Sigmoid colon (tissue), 7 donors: ENCODE results near the gene COL17A1. TPM values are rescaled to one million over a fixed set of nuclear protein-coding genes. Genes with fewer than 3 reads are reported as not detected.

Experiments used
- DNase-seq: peaks from one replicate; pipeline ENCODE4 v3.0.0-alpha.2; 2019
- H3K27ac ChIP-seq, 4 donors: fragments of 200-600 bp; sonication (generic); one replicate each; pipeline ENCODE4 v1.5.1; 2016 to 2019; ENCODE audit warnings: mild to moderate bottlenecking in 1 of 4
- H3K27me3 ChIP-seq, 3 donors: fragments of 200-600 bp; sonication (generic); one replicate each; pipeline ENCODE4 v1.5.1; 2019; ENCODE audit warnings: mild to moderate bottlenecking in 1 of 3
- H3K36me3 ChIP-seq, 4 donors: fragments of 200-600 bp; sonication (generic); one replicate each; pipeline ENCODE4 v1.5.1; 2016 to 2019
- H3K4me1 ChIP-seq, 4 donors: fragments of 200-600 bp; sonication (generic); one replicate each; pipeline ENCODE4 v1.5.1; 2017 to 2019
- H3K4me3 ChIP-seq, 4 donors: fragments of 200-600 bp; sonication (generic); one replicate each; pipeline ENCODE4 v1.5.1; 2017 to 2019; ENCODE audit warnings: mild to moderate bottlenecking in 2 of 4, moderate library complexity in 1 of 4
- H3K9me3 ChIP-seq, 4 donors: fragments of 200-600 bp in 3 of 4; sonication (generic) in 3 of 4; one replicate each; pipeline versions ENCODE4 v1.5.1 to v1.6.1; 2013 to 2019
- EP300 ChIP-seq, 4 donors: sonication (generic); formaldehyde crosslinking; IDR thresholded peaks; one replicate each; pipeline ENCODE4 v1.6.1; 2017; ENCODE audit warnings: antibody characterized with exemption in 4 of 4
- POLR2A ChIP-seq, 2 donors: fragments of 450-650 bp; IDR thresholded peaks; one replicate each; pipeline ENCODE4 v1.6.1; 2016; ENCODE audit warnings: antibody characterized with exemption in 2 of 2, mild to moderate bottlenecking in 2 of 2, moderate library complexity in 2 of 2
- POLR2AphosphoS5 ChIP-seq, 4 donors: sonication (generic); formaldehyde crosslinking; IDR thresholded peaks; one replicate each; pipeline ENCODE4 v1.6.1; 2017; ENCODE audit warnings: antibody characterized with exemption in 4 of 4
- WGBS, 2 donors: extraction: QIAGEN DNeasy Blood & Tissue Kit; methylation state at CpG; one replicate each; pipeline ENCODE4 v1.1.7; 2013; 5-methylcytosine and 5-hydroxymethylcytosine counted together
- intact Hi-C: fragments of 100-400 bp; cut with DNase I; formaldehyde crosslinking; loops from one replicate; pipeline ENCODE4 v1.15.1; 2023
- polyA plus RNA-seq, 3 donors: library from polyadenylated mRNA; stranded (reverse); fragments of 200-250 nt; gene quantifications; one replicate each; pipeline ENCODE4 v1.2.3, GENCODE V29; 2013
- total RNA-seq, 4 donors: library from RNA; depleted of rRNA; stranded (reverse); fragments of >200 nt; gene quantifications; one replicate each; pipeline ENCODE4 v1.1.0, GENCODE V29; 2016
- TF ChIP-seq, protein P1 (sequence below), 4 experiments: fragments of 450-650 bp in 3 of 4; fragments of 200-600 bp in 1 of 4; IDR thresholded peaks; one replicate each; pipeline ENCODE4 v1.5.1; 2016 to 2019; ENCODE audit warnings: antibody characterized with exemption in 4 of 4, mild to moderate bottlenecking in 3 of 4, moderate library complexity in 2 of 4
- donor health status: healthy with polysubstance abuse.
- donor health status: Bipolar disorder and iron deficiency.
- donor health status: healthy.

The COL17A1 gene
- total and polyA plus RNA-seq, 7 donors = 18.7 to 67.4 (median 24.0) TPM; not detected in 4

DNA sequence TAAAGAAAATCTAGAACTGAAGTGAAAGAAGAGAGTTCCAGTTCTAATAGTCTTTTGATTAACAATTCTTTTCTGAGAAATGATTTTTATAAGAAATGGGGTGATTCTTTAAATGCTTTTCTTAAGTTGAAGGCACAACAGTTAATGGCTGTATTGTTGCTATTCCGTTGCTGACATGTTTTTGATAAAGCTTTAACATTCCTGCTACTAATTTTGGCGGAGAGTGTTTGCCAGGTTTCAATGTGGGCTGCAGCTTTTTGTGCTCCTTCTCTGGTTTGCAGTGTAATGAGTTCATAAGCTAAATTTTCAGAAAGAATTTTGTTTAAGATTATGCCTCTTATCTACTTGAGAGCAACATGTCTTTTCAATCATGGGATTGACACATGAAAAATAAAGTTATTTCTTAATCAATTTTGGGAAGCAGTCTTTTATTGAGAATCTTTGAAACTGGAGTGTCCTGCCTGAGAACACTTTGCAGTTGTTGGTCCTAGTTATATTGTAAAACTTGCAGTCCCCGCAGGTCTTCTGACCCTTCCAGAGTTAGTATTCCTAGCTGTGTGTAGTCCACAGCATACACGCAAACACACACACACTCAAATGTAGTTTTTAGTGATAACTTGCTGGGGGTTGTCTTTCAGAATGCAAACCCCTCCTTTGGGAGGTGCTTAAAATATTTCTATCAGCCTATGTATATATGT, 56.7 kb downstream of the COL17A1 start:
- H3K4me1 ChIP-seq = no peaks in the 10 kb centered on the region
- H3K27ac ChIP-seq = no peak overlapping the region
- WGBS, 2 donors = 93 to 97% methylated on average over 4 of the region's 4 CpGs
- no peak overlapping the region for H3K4me3 ChIP-seq
- intact Hi-C loops = no loop called here
- TF ChIP-seq, protein P1, sequence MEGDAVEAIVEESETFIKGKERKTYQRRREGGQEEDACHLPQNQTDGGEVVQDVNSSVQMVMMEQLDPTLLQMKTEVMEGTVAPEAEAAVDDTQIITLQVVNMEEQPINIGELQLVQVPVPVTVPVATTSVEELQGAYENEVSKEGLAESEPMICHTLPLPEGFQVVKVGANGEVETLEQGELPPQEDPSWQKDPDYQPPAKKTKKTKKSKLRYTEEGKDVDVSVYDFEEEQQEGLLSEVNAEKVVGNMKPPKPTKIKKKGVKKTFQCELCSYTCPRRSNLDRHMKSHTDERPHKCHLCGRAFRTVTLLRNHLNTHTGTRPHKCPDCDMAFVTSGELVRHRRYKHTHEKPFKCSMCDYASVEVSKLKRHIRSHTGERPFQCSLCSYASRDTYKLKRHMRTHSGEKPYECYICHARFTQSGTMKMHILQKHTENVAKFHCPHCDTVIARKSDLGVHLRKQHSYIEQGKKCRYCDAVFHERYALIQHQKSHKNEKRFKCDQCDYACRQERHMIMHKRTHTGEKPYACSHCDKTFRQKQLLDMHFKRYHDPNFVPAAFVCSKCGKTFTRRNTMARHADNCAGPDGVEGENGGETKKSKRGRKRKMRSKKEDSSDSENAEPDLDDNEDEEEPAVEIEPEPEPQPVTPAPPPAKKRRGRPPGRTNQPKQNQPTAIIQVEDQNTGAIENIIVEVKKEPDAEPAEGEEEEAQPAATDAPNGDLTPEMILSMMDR (IDR thresholded peaks at IDR 0.05) = no peak
- no peak for TF ChIP-seq POLR2AphosphoS5 (IDR thresholded peaks at IDR 0.05)
- no peak for TF ChIP-seq POLR2A (IDR thresholded peaks at IDR 0.05)
- TF ChIP-seq EP300 (IDR thresholded peaks at IDR 0.05) = no peak
- H3K27me3 ChIP-seq = no peaks in the 10 kb centered on the region
- peaks cover 4 to 70% (median 10%) of the 10 kb centered on the region in 4 donors for H3K36me3 ChIP-seq
- DNase-seq = no peak
- H3K9me3 ChIP-seq = no peaks in the 10 kb centered on the region

DNA sequence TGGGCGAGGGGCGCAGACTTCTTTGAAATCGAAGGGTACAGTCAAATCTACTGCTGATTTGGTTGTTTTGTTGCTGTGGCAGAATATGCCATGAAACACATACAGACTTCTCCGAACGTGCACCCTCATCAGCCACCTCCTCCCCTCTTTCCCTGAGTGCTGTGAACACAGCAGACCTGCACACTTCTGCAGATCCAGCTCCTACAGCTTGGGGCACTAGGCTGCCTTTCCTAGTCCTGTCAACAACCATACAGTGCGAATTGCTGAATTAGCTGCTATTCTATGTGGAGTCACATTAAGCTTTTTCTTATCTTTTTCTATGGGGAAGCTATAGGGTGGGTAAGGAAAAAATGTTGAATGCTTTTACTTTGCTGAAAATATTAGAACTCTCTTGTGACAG, 57.5 kb downstream of the COL17A1 start:
- TF ChIP-seq EP300 (IDR thresholded peaks at IDR 0.05) (no peak), POLR2A (IDR thresholded peaks at IDR 0.05) (no peak), POLR2AphosphoS5 (IDR thresholded peaks at IDR 0.05) (no peak)
- TF ChIP-seq, protein P1 (IDR thresholded peaks at IDR 0.05) = no peak
- DNase-seq = no peak
- no peaks in the 10 kb centered on the region for H3K9me3 ChIP-seq
- 81 to 83% methylated on average over 6 of the region's 6 CpGs for WGBS, 2 donors
- H3K27ac ChIP-seq = no peak overlapping the region
- no peaks in the 10 kb centered on the region for H3K4me1 ChIP-seq
- peaks cover 7 to 78% (median 14%) of the 10 kb centered on the region in 4 donors for H3K36me3 ChIP-seq
- intact Hi-C loops = no loop called here
- H3K4me3 ChIP-seq = no peak overlapping the region
- no peaks in the 10 kb centered on the region for H3K27me3 ChIP-seq

DNA sequence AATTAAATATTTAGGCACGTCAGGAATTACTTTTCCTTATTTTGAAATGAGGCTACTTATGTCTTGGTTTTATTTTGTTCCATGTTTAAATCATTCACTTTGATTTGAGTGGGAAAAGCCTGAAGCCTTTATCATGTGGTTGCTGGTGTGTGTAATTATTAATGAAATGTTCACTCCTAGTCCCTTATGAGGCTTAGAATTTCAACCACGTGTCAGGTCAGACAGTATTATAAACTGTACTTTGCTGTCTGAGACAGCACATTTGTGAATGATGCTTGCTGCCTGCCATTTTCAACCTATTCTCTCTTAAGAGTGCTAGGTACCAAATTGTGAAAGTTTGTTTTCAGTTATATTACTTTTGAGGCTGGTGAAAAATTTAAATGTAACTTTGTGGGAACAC, 58.9 kb downstream of the COL17A1 start:
- no peak for DNase-seq
- Histone ChIP-seq H3K36me3 (peaks cover 16 to 82% (median 25%) of the 10 kb centered on the region in 4 donors), H3K4me1 (no peaks in the 10 kb centered on the region), H3K9me3 (no peaks in the 10 kb centered on the region), H3K4me3 (no peak overlapping the region), H3K27me3 (no peaks in the 10 kb centered on the region), H3K27ac (no peak overlapping the region)
- TF ChIP-seq, protein P1 (IDR thresholded peaks at IDR 0.05) = no peak
- TF ChIP-seq EP300 (IDR thresholded peaks at IDR 0.05) = no peak
- TF ChIP-seq POLR2AphosphoS5 (IDR thresholded peaks at IDR 0.05) = no peak
- TF ChIP-seq POLR2A (IDR thresholded peaks at IDR 0.05) = no peak
- intact Hi-C loops = no loop called here
- WGBS, 2 donors = 72 to 82% methylated on average over 2 of the region's 2 CpGs

DNA sequence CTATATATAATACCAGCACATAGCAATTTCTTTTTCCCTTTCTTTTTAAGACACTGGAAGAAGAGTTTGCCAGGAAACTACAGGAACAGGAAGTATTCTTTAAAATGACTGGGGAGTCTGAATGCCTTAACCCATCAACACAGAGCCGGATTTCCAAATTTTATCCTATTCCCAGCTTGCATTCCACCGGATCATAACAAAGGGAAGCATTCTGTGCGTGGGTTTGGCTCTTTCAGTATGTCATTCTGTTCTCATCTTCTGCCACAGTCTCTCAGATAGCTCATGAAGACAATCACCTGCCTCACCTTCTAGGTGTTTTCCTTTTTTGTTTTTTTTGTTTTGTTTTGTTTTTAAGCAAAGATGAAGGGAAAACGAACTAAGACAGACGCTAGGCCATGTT, 60.2 kb downstream of the COL17A1 start:
- 87% methylated on average over 5 of the region's 5 CpGs for WGBS, 2 donors
- H3K9me3 ChIP-seq = no peaks in the 10 kb centered on the region
- H3K4me1 ChIP-seq = no peaks in the 10 kb centered on the region
- intact Hi-C loops = no loop called here
- no peak overlapping the region for H3K4me3 ChIP-seq
- H3K27ac ChIP-seq = no peak overlapping the region
- H3K27me3 ChIP-seq = no peaks in the 10 kb centered on the region
- no peak for DNase-seq
- TF ChIP-seq POLR2AphosphoS5 (IDR thresholded peaks at IDR 0.05) (no peak), EP300 (IDR thresholded peaks at IDR 0.05) (no peak), POLR2A (IDR thresholded peaks at IDR 0.05) (no peak)
- TF ChIP-seq, protein P1 (IDR thresholded peaks at IDR 0.05) = no peak
- H3K36me3 ChIP-seq = peaks cover 20 to 94% (median 33%) of the 10 kb centered on the region in 4 donors
